ENCODE measurements around the gene KLK8.

- no peak for TF ChIP-seq MAZ (IDR thresholded peaks at IDR 0.05; ENCODE audit: borderline replicate concordance, low read depth, low read length)
- no peak for TF ChIP-seq CTCF (IDR thresholded peaks at IDR 0.05)
- no peak for TF ChIP-seq POLR2A (IDR thresholded peaks at IDR 0.05; ENCODE audit: low read length)
- no peak for TF ChIP-seq MAFK (IDR thresholded peaks at IDR 0.05; ENCODE audit: partially characterized antibody)
- TF ChIP-seq MYC (IDR thresholded peaks at IDR 0.05; ENCODE audit: borderline replicate concordance, low read length), result no peak
Measured at GRCh38 chr19:50968716-50969412, 32.5 kb downstream of the KLK8 start.
